Right lobe of liver (tissue), 6 donors: ENCODE measurements around the gene KCTD20. TPM values are rescaled to one million over a fixed set of nuclear protein-coding genes. Genes with fewer than 3 reads are reported as not detected.

Source experiments
- ATAC-seq, 4 donors: fragments of 200-7000 bp; cut with Tn5 transposase; one replicate each; pipeline ENCODE4 v1.9.1; 2020; ENCODE audit warnings: mild to moderate bottlenecking in 4 of 4, moderate library complexity in 4 of 4
- DNase-seq, 3 donors: peaks; one replicate each; pipeline ENCODE4 v3.0.0-alpha.2; 2020
- H3K27ac ChIP-seq, 3 donors: fragments of 200-600 bp; one replicate each; pipeline ENCODE4 v1.8.0; 2022
- H3K27me3 ChIP-seq, 2 donors: fragments of 200-600 bp; one replicate each; pipeline ENCODE4 v1.8.0; 2022
- H3K36me3 ChIP-seq, 4 donors: fragments of 200-600 bp; sonication (generic) in 1 of 4; one replicate each; pipeline versions ENCODE4 v1.5.1 to v1.8.0; 2017 to 2022; ENCODE audit warnings: control low read depth in 1 of 4
- H3K4me1 ChIP-seq, 4 donors: fragments of 200-600 bp; sonication (generic) in 1 of 4; one replicate each; pipeline versions ENCODE4 v1.5.1 to v1.8.0; 2017 to 2022; ENCODE audit warnings: control low read depth in 1 of 4
- H3K4me3 ChIP-seq, 3 donors: fragments of 200-600 bp; one replicate each; pipeline ENCODE4 v1.8.0; 2022
- H3K9me3 ChIP-seq, 4 donors: fragments of 200-600 bp; sonication (generic) in 1 of 4; one replicate each; pipeline versions ENCODE4 v1.5.1 to v1.8.0; 2017 to 2022; ENCODE audit warnings: control low read depth in 1 of 4
- CTCF ChIP-seq, 4 donors: fragments of 200-600 bp in 3 of 4; fragments of 450-650 bp in 1 of 4; IDR thresholded peaks; one replicate each; pipeline versions ENCODE4 v1.5.1 to v1.8.0; 2016 to 2022; ENCODE audit warnings: antibody characterized with exemption in 4 of 4, mild to moderate bottlenecking in 2 of 4
- POLR2A ChIP-seq: fragments of 450-650 bp; IDR thresholded peaks from one replicate; pipeline ENCODE4 v1.6.1; 2017; ENCODE audit warnings: antibody characterized with exemption, mild to moderate bottlenecking
- whole genome bisulfite sequencing: methylation state at CpG from one replicate; pipeline ENCODE4 v1.1.6; 2018; ENCODE audit warnings: low coverage, low lambda C conversion rate; ENCODE audit not compliant: insufficient coverage; ENCODE audit errors: missing lambda C conversion rate; 5-methylcytosine and 5-hydroxymethylcytosine counted together
- intact Hi-C, 2 donors: fragments of 100-400 bp; cut with DNase I; formaldehyde crosslinking; loops; one replicate each; pipeline versions ENCODE4 v1.11.2 to v1.14.1; 2022
- total RNA-seq, 6 experiments: library from RNA; depleted of rRNA in 2 of 6; stranded (reverse); fragments of >200 nt in 2 of 6; fragmentation: NEBNext Ultra II Directional in 3 of 6; extraction: Animal tissue kit (Norgen Biotek cat#: 25700) in 3 of 6; gene quantifications; one replicate each; pipeline versions ENCODE4 v1.1.0 to v1.2.4, GENCODE V29; 2016 to 2023
- donor health status: DM: no; HTN: yes; CAD: no.
- donor health status: DM: no; HTN: no; CAD: no.
- donor health status: DM: no; HTN: no; CAD: no.
- donor health status: DM: no; HTN: yes; CAD: no.
- donor health status: DM: no; HTN: yes; CAD: no.

The KCTD20 gene
- total RNA-seq, 6 experiments from 2014 or later = 24.8 to 48.8 (median 33.5) TPM

GRCh38 chr6:36523936-36524499, 81.2 kb downstream of the KCTD20 start:
- peaks cover 0 to 17% (median 2%) of the 10 kb centered on the region in 4 donors for H3K36me3 ChIP-seq

GRCh38 chr6:36524871-36525270, 82.1 kb downstream of the KCTD20 start:
- Histone ChIP-seq H3K36me3 (peaks cover 0 to 15% (median 2%) of the 10 kb centered on the region in 4 donors), H3K4me1 (peaks cover 0 to 31% (median 16%) of the 10 kb centered on the region in 4 donors), H3K27me3 (no peaks in the 10 kb centered on the region), H3K4me3 (no peak overlapping the region), H3K9me3 (no peaks in the 10 kb centered on the region), H3K27ac (peak overlapping the region in 2 of 3 donors; percentile 89 to 90)
- 80% methylated on average over 5 of the region's 5 CpGs for WGBS
- TF ChIP-seq POLR2A (no peak), CTCF (IDR thresholded peaks at IDR 0.05) (no peak)
- intact Hi-C loops = no loop called here
- DNase-seq (no peak), ATAC-seq (no peak)

More at GRCh38 chr6:36523936-36524499, 81.2 kb downstream of the KCTD20 start:
- no peaks in the 10 kb centered on the region for H3K9me3 ChIP-seq
- ATAC-seq = peak; percentile 82 to 86 (median 83)
- no peaks in the 10 kb centered on the region for H3K27me3 ChIP-seq
- no peak for TF ChIP-seq POLR2A
- no peak for TF ChIP-seq CTCF (IDR thresholded peaks at IDR 0.05)
- DNase-seq = no peak
- peak overlapping the region in 2 of 3 donors; percentile 9 to 10 for H3K4me3 ChIP-seq
- peak overlapping the region; percentile 67 to 90 (median 89) for H3K27ac ChIP-seq
- intact Hi-C loops = no loop called here
- H3K4me1 ChIP-seq = peaks cover 0 to 31% (median 16%) of the 10 kb centered on the region in 4 donors
- WGBS = 28% methylated on average over 6 of the region's 6 CpGs

- Histone ChIP-seq H3K27ac (peak overlapping the region in 1 of 3 donors; percentile 90), H3K4me1 (peaks cover 0 to 31% (median 16%) of the 10 kb centered on the region in 4 donors), H3K27me3 (no peaks in the 10 kb centered on the region), H3K9me3 (no peaks in the 10 kb centered on the region), H3K4me3 (no peak overlapping the region), H3K36me3 (peaks cover 0 to 13% (median 2%) of the 10 kb centered on the region in 4 donors)
- TF ChIP-seq CTCF (IDR thresholded peaks at IDR 0.05) = no peak
- no peak for TF ChIP-seq POLR2A
- ATAC-seq (no peak), DNase-seq (no peak)
- intact Hi-C loops = no loop called here
- WGBS = 16% methylated on average over 2 of the region's 2 CpGs
These were observed 82.5 kb downstream of the KCTD20 start for GRCh38 chr6:36525346-36525745.

- WGBS = 75% methylated on average over 2 of the region's 2 CpGs
- H3K36me3 ChIP-seq = peaks cover 0 to 11% (median under 1%) of the 10 kb centered on the region in 4 donors
These were observed 83.3 kb downstream of the KCTD20 start for GRCh38 chr6:36526066-36526465.

More at GRCh38 chr6:36526066-36526465, 83.3 kb downstream of the KCTD20 start:
- TF ChIP-seq CTCF (IDR thresholded peaks at IDR 0.05) = no peak
- no peak for TF ChIP-seq POLR2A
- no peaks in the 10 kb centered on the region for H3K27me3 ChIP-seq
- no peaks in the 10 kb centered on the region for H3K9me3 ChIP-seq
- intact Hi-C loops = no loop called here
- H3K27ac ChIP-seq = peak overlapping the region in 1 of 3 donors; percentile 90
- ATAC-seq (no peak), DNase-seq (no peak)
- H3K4me1 ChIP-seq = peaks cover 0 to 31% (median 16%) of the 10 kb centered on the region in 4 donors
- no peak overlapping the region for H3K4me3 ChIP-seq
